Neutrophil (primary cell): Measurements from ENCODE around the gene GABRA5.

ENCODE experiments used
- H3K27ac ChIP-seq: fragments of 200-600 bp; sonication (generic); 2 replicates; pipeline ENCODE4 v1.5.1; 2016; ENCODE audit warnings: mild to moderate bottlenecking, moderate library complexity
- H3K27me3 ChIP-seq: fragments of 200-600 bp; sonication (generic); 2 replicates; pipeline ENCODE4 v1.6.0; 2016; ENCODE audit warnings: mild to moderate bottlenecking
- H3K36me3 ChIP-seq: fragments of 200-600 bp; sonication (generic); 2 replicates; pipeline ENCODE4 v1.5.1; 2017
- H3K4me1 ChIP-seq, 2 experiments: fragments of 200-600 bp in 1 of 2; sonication (generic) in 1 of 2; 1 replicate in 1 of 2; 2 replicates in 1 of 2; pipeline versions ENCODE4 v1.5.1 to v1.6.1; 2013 to 2016; ENCODE audit warnings: low read depth in 1 of 2, low read length in 1 of 2, mild to moderate bottlenecking in 1 of 2, moderate library complexity in 1 of 2; ENCODE audit not compliant: control insufficient read depth in 1 of 2, insufficient read depth in 1 of 2
- H3K4me3 ChIP-seq, 2 experiments: fragments of 200-600 bp in 1 of 2; sonication (generic) in 1 of 2; 1 replicate in 1 of 2; 2 replicates in 1 of 2; pipeline ENCODE4 v1.5.1; 2013 to 2016; ENCODE audit warnings: low read depth in 1 of 2, low read length in 1 of 2, mild to moderate bottlenecking in 1 of 2, moderate library complexity in 1 of 2
- H3K9me3 ChIP-seq: fragments of 200-600 bp; sonication (generic); 2 replicates; pipeline ENCODE4 v1.5.1; 2016
- TF ChIP-seq, protein P1 (sequence below): fragments of 200-600 bp; sonication (generic); IDR thresholded peaks from 2 replicates; pipeline ENCODE4 v1.5.1; 2016; ENCODE audit warnings: antibody characterized with exemption

The GABRA5 gene

DNA sequence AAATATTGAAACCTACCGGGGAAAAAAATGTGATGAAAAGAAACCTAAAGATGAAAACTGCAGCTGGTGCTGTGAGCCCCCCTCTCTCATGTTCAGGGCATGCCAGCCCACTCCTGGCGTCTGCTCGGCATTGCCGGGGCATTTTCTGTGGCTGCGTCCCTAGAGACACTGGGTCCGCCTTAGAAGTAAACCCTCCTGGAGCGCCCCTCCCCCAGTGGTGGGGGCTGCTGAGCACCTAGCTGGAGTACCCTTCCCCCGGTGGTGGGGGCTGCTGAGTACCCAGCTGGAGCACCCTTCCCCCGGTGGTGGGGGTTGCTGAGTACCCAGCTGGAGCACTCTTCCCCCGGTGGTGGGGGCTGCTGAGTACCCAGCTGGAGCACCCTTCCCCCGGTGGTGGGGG lies 24.5 kb upstream of the GABRA5 start:
- TF ChIP-seq, protein P1, sequence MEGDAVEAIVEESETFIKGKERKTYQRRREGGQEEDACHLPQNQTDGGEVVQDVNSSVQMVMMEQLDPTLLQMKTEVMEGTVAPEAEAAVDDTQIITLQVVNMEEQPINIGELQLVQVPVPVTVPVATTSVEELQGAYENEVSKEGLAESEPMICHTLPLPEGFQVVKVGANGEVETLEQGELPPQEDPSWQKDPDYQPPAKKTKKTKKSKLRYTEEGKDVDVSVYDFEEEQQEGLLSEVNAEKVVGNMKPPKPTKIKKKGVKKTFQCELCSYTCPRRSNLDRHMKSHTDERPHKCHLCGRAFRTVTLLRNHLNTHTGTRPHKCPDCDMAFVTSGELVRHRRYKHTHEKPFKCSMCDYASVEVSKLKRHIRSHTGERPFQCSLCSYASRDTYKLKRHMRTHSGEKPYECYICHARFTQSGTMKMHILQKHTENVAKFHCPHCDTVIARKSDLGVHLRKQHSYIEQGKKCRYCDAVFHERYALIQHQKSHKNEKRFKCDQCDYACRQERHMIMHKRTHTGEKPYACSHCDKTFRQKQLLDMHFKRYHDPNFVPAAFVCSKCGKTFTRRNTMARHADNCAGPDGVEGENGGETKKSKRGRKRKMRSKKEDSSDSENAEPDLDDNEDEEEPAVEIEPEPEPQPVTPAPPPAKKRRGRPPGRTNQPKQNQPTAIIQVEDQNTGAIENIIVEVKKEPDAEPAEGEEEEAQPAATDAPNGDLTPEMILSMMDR: no peak
- Histone ChIP-seq H3K9me3 (no peaks in the 10 kb centered on the region), H3K36me3 (no peaks in the 10 kb centered on the region), H3K4me1 (no peaks in the 10 kb centered on the region), H3K4me3 (no peak overlapping the region), H3K27me3 (peaks cover 8% of the 10 kb centered on the region), H3K27ac (no peak overlapping the region)

DNA sequence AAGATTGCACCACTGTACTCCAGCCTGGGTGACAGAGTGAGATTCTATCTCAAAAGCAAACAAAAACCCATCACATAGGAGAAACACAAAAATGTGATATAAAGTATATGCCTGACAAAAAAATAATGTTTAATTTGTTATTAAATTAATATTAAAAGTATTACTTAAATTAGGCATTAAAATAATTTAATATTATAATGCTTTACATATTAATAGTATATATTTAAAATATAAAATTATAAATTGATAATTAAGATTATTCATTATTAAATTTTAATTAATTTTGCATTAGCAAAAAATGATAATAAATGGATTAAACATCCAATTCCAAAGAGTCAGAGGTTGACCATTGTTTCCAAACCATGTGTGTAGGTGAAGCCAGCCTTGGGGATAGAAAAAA lies 22.0 kb upstream of the GABRA5 start:
- Histone ChIP-seq H3K27me3 (peaks cover 8% of the 10 kb centered on the region), H3K36me3 (no peaks in the 10 kb centered on the region), H3K9me3 (no peaks in the 10 kb centered on the region), H3K27ac (no peak overlapping the region), H3K4me3 (no peak overlapping the region), H3K4me1 (no peaks in the 10 kb centered on the region)
- TF ChIP-seq, protein P1: no peak

DNA sequence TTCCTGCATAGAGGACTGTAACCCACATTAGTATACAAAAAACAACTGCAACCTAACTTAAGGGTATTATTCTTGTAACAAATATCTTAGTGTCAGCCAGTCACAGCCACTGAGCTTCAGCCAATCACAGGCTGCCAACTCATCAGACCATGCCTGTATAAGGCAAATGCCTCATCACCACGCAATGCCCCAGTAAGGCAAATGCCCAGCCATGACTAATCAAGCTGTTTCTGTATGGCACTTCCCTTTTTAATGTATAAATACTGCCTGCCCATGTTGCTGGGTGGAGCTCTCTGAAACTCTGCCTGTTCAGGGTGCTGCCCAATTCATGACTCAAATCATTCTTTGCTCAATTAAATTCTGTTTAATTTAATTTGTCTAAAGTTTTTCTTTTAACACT lies 18.4 kb upstream of the GABRA5 start:
- no peaks in the 10 kb centered on the region for H3K27me3 ChIP-seq
- TF ChIP-seq, protein P1: no peak
- H3K36me3 ChIP-seq: no peaks in the 10 kb centered on the region
- H3K4me1 ChIP-seq: no peaks in the 10 kb centered on the region
- no peak overlapping the region for H3K4me3 ChIP-seq
- no peaks in the 10 kb centered on the region for H3K9me3 ChIP-seq
- no peak overlapping the region for H3K27ac ChIP-seq

DNA sequence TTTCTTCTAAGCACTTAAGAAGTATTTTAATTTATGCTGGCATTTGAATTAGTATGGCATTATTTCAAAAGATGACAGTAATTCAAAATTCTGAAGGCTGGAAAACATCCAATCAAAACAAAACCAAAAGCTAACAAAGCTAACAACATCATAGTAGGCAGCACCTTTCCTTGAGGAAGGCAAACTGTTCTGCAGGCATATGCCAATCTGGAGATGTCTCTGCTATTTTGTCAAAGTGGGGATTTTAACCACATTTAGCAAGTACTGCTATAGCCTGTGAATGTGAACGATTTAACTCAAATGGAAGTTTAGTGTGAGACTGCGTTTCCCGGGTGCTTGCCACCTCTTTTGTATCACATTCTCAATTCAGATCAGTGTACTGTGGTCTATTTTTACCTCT lies 16.7 kb upstream of the GABRA5 start:
- Histone ChIP-seq H3K4me1 (no peaks in the 10 kb centered on the region), H3K4me3 (no peak overlapping the region), H3K9me3 (no peaks in the 10 kb centered on the region), H3K36me3 (no peaks in the 10 kb centered on the region), H3K27me3 (no peaks in the 10 kb centered on the region), H3K27ac (no peak overlapping the region)
- TF ChIP-seq, protein P1: no peak

DNA sequence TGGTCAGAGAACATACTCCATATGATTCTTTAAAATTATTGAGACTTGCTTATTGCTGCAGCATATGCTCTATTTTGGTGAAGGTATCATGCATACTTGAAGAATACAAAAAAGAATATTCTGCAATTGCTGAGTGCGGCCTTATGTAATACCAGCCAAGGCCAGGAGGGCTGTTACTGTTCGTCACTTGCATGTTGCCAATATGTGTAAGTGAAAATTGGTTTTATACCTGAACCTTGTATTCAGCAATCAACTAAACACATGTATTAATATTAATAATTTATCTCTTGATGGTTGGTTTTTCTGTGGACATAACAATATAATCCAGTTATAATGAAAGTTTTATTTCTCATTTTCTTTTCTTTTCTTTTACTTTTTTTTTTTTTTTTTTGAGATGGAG lies 13.9 kb upstream of the GABRA5 start:
- TF ChIP-seq, protein P1: no peak
- H3K4me3 ChIP-seq: no peak overlapping the region

DNA sequence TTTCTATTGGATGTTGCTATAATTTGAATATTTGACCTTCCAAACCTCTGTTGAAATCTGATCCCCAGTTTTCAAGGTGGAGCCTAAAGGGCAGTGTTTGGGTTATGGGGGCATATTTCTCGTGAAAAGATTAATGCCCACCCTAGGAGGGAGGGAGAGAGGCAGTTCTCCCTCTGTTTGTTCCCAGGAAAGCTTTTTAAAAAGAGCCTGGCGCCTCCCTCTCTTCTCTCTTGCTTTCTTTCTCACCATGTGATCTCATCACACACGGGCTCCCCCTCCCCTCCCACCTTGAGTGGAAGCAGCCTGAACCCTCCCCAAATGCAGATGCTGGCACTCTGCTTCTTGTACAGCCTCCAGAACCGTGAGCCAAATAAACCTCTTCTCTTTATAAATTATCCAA lies 12.4 kb upstream of the GABRA5 start:
- Histone ChIP-seq H3K36me3 (no peaks in the 10 kb centered on the region), H3K4me1 (no peaks in the 10 kb centered on the region), H3K4me3 (no peak overlapping the region), H3K27ac (no peak overlapping the region), H3K27me3 (no peaks in the 10 kb centered on the region), H3K9me3 (no peaks in the 10 kb centered on the region)
- TF ChIP-seq, protein P1: no peak

More for the DNA sequence above, 13.9 kb upstream of the GABRA5 start:
- Histone ChIP-seq H3K36me3 (no peaks in the 10 kb centered on the region), H3K27ac (no peak overlapping the region), H3K27me3 (no peaks in the 10 kb centered on the region), H3K4me1 (no peaks in the 10 kb centered on the region), H3K9me3 (no peaks in the 10 kb centered on the region)
